GF-D8 (cell line): ENCODE data around the gene SAMD10.
A peak's percentile ranks its signal among the peaks of the same experiment; 100 is the strongest.
"Not testable (repeated sequence)": the region's sequence is repeated elsewhere in the genome, so short reads cannot be mapped to it uniquely, and the experiment has no call there.

ENCODE experiments used
- DNase-seq: peaks from one replicate; lab custom pipeline; 2025; lab: John Stamatoyannopoulos, UW

The SAMD10 gene

GRCh38 chr20:63979557-63980316 is at the start of gene SAMD10:
TSS of gene SAMD10 (minus strand) at chr20:63979642. CDS start at chr20:63979467, 175 bp downstream.
- DNase-seq, result peak; percentile 77

- no peak for DNase-seq
These were observed 48.7 kb upstream of the SAMD10 start for GRCh38 chr20:64027981-64028685.

GRCh38 chr20:64025826-64026412 is 46.5 kb upstream of the SAMD10 start:
- no peak for DNase-seq

GRCh38 chr20:64025101-64025825 is 45.8 kb upstream of the SAMD10 start:
- no peak for DNase-seq

GRCh38 chr20:64024141-64024990 is 44.9 kb upstream of the SAMD10 start:
- no peak for DNase-seq

GRCh38 chr20:64023361-64024140 is 44.1 kb upstream of the SAMD10 start:
- no peak for DNase-seq

- DNase-seq, result no peak
These were observed 43.4 kb upstream of the SAMD10 start for GRCh38 chr20:64022671-64023360.

GRCh38 chr20:64021124-64021975 is 41.9 kb upstream of the SAMD10 start:
- DNase-seq, result no peak

- no peak for DNase-seq
These were observed 36.2 kb upstream of the SAMD10 start for GRCh38 chr20:64015635-64016034.

- DNase-seq, result not testable (repeated sequence)
These were observed 33.1 kb upstream of the SAMD10 start for GRCh38 chr20:64012385-64013154.

GRCh38 chr20:64011366-64011779 is 31.9 kb upstream of the SAMD10 start:
- DNase-seq, result no peak

- DNase-seq, result no peak
These were observed 31.3 kb upstream of the SAMD10 start for GRCh38 chr20:64010711-64011237.

GRCh38 chr20:64009811-64010387 is 30.5 kb upstream of the SAMD10 start:
- DNase-seq, result no peak

GRCh38 chr20:64006902-64007301 is 27.5 kb upstream of the SAMD10 start:
- no peak for DNase-seq

- DNase-seq, result no peak
These were observed 27.0 kb upstream of the SAMD10 start for GRCh38 chr20:64006490-64006889.

GRCh38 chr20:64005394-64005793 is 26.0 kb upstream of the SAMD10 start:
- no peak for DNase-seq

- no peak for DNase-seq
These were observed 24.7 kb upstream of the SAMD10 start for GRCh38 chr20:64003960-64004725.
